H9 (cell line): ENCODE data around the gene ZCCHC8. TPM values are rescaled to one million over a fixed set of nuclear protein-coding genes. Genes with fewer than 3 reads are reported as not detected.

Experiments used
- DNase-seq: peaks from one replicate; pipeline ENCODE4 v3.0.0-alpha.2; 2017
- H2AFZ ChIP-seq: one replicate; pipeline ENCODE4 v1.6.1; 2013; ENCODE audit warnings: mild to moderate bottlenecking, low read length, control low read depth, moderate library complexity
- H2AK5ac ChIP-seq: 2 replicates; pipeline ENCODE4 v1.6.1; 2013; ENCODE audit warnings: low read length, control low read depth, mixed read lengths; ENCODE audit not compliant: insufficient read length
- H2BK120ac ChIP-seq: one replicate; pipeline ENCODE4 v1.6.1; 2013; ENCODE audit warnings: low read depth, mild to moderate bottlenecking, low read length, control low read depth, inconsistent platforms; ENCODE audit not compliant: poor library complexity, severe bottlenecking
- H2BK12ac ChIP-seq: 2 replicates; pipeline ENCODE4 v1.6.1; 2013; ENCODE audit warnings: low read length, control low read depth, mixed read lengths, low read depth; ENCODE audit not compliant: insufficient read length
- H2BK15ac ChIP-seq: 2 replicates; pipeline ENCODE4 v1.6.1; 2013; ENCODE audit warnings: low read depth, low read length, control low read depth
- H2BK20ac ChIP-seq: one replicate; pipeline ENCODE4 v1.6.1; 2013; ENCODE audit warnings: low read depth, mild to moderate bottlenecking, low read length, control low read depth, inconsistent platforms; ENCODE audit not compliant: poor library complexity, severe bottlenecking
- H2BK5ac ChIP-seq: 2 replicates; pipeline ENCODE4 v1.6.1; 2013; ENCODE audit warnings: low read length, control low read depth, mixed read lengths; ENCODE audit not compliant: insufficient read length
- H3K14ac ChIP-seq: 2 replicates; pipeline ENCODE4 v1.6.1; 2013; ENCODE audit warnings: low read length, control low read depth; ENCODE audit not compliant: insufficient read depth
- H3K18ac ChIP-seq: 2 replicates; pipeline ENCODE4 v1.6.1; 2013; ENCODE audit warnings: low read depth, mild to moderate bottlenecking, mixed read lengths, low read length, control low read depth; ENCODE audit not compliant: insufficient read length
- H3K23ac ChIP-seq: 2 replicates; pipeline ENCODE4 v1.6.1; 2013; ENCODE audit warnings: low read length, control low read depth, mixed read lengths, low read depth; ENCODE audit not compliant: insufficient read length
- H3K23me2 ChIP-seq: 2 replicates; pipeline ENCODE4 v1.6.1; 2013; ENCODE audit warnings: low read depth, mild to moderate bottlenecking, mixed read lengths, low read length, control low read depth; ENCODE audit not compliant: insufficient read length, poor library complexity, severe bottlenecking
- H3K27ac ChIP-seq: 2 replicates; pipeline ENCODE4 v1.5.1; 2013; ENCODE audit warnings: low read length, control low read depth, mixed read lengths, low read depth; ENCODE audit not compliant: insufficient read length
- H3K27me3 ChIP-seq: 2 replicates; pipeline ENCODE4 v1.6.1; 2013; ENCODE audit warnings: low read length, control low read depth, inconsistent platforms; ENCODE audit not compliant: insufficient read depth
- H3K4ac ChIP-seq: 2 replicates; pipeline ENCODE4 v1.6.1; 2013; ENCODE audit warnings: low read depth, mild to moderate bottlenecking, control low read depth, inconsistent platforms, low read length, moderate library complexity
- H3K4me1 ChIP-seq: 2 replicates; pipeline ENCODE4 v1.6.1; 2013; ENCODE audit warnings: low read length, control low read depth, inconsistent platforms; ENCODE audit not compliant: insufficient read depth
- H3K4me2 ChIP-seq: 2 replicates; pipeline ENCODE4 v1.6.1; 2013; ENCODE audit warnings: low read length, control low read depth, mixed read lengths; ENCODE audit not compliant: insufficient read length, insufficient read depth
- H3K56ac ChIP-seq: 2 replicates; pipeline ENCODE4 v1.6.1; 2013; ENCODE audit warnings: low read depth, mild to moderate bottlenecking, mixed read lengths, low read length, control low read depth; ENCODE audit not compliant: insufficient read length
- H3K79me1 ChIP-seq: 2 replicates; pipeline ENCODE4 v1.6.1; 2013; ENCODE audit warnings: low read depth, mild to moderate bottlenecking, moderate library complexity, low read length, control low read depth, inconsistent platforms; ENCODE audit not compliant: insufficient read depth, poor library complexity, severe bottlenecking
- H3K79me2 ChIP-seq: 2 replicates; pipeline ENCODE4 v1.6.1; 2013; ENCODE audit warnings: low read length, control low read depth, inconsistent platforms; ENCODE audit not compliant: insufficient read depth
- H3K9ac ChIP-seq: 2 replicates; pipeline ENCODE4 v1.6.1; 2013; ENCODE audit warnings: low read length, control low read depth, mixed read lengths; ENCODE audit not compliant: insufficient read length; ENCODE audit errors: extremely low read depth
- H3K9me3 ChIP-seq: one replicate; pipeline ENCODE4 v1.6.1; 2013; ENCODE audit warnings: low read depth, low read length, inconsistent platforms; ENCODE audit not compliant: control insufficient read depth
- H3T11ph ChIP-seq: one replicate; pipeline ENCODE4 v1.6.1; 2013; ENCODE audit warnings: mild to moderate bottlenecking, low read length, control low read depth, inconsistent platforms
- H4K20me1 ChIP-seq: one replicate; pipeline ENCODE4 v1.6.1; 2013; ENCODE audit not compliant: control insufficient read depth, insufficient read length, insufficient read depth
- H4K5ac ChIP-seq: 2 replicates; pipeline ENCODE4 v1.6.1; 2013; ENCODE audit warnings: low read depth, mild to moderate bottlenecking, mixed read lengths, low read length, control low read depth; ENCODE audit not compliant: insufficient read length
- H4K8ac ChIP-seq: replicated peaks from 2 replicates; pipeline ENCODE4 v1.6.1; 2013; ENCODE audit warnings: low read length, control low read depth, mixed read lengths, low read depth; ENCODE audit not compliant: insufficient read length
- H4K91ac ChIP-seq: 2 replicates; pipeline ENCODE4 v1.6.1; 2013; ENCODE audit warnings: low read depth, mild to moderate bottlenecking, moderate library complexity, mixed read lengths, low read length, control low read depth; ENCODE audit not compliant: insufficient read length
- H3K27ac Mint-ChIP-seq, 3 experiments: 2 replicates in 2 of 3; 3 replicates in 1 of 3; pipeline ENCODE4 v1.8.0; 2020 to 2021; ENCODE audit warnings: mixed read lengths in 3 of 3, mild to moderate bottlenecking in 1 of 3, moderate library complexity in 1 of 3
- H3K27me3 Mint-ChIP-seq: 2 replicates; pipeline ENCODE4 v1.8.0; 2021; ENCODE audit warnings: low read depth, mild to moderate bottlenecking, moderate library complexity, mixed read lengths
- H3K36me3 Mint-ChIP-seq, 3 experiments: 2 replicates in 2 of 3; 3 replicates in 1 of 3; pipeline ENCODE4 v1.8.0; 2020 to 2021; ENCODE audit warnings: low read depth in 3 of 3, mixed read lengths in 3 of 3; ENCODE audit not compliant: insufficient read depth in 1 of 3
- H3K4me1 Mint-ChIP-seq, 2 experiments: 2 replicates each; pipeline ENCODE4 v1.8.0; 2020; ENCODE audit warnings: mixed read lengths in 2 of 2
- H3K4me3 Mint-ChIP-seq, 2 experiments: 2 replicates in 1 of 2; 3 replicates in 1 of 2; pipeline ENCODE4 v1.8.0; 2020 to 2021; ENCODE audit warnings: mild to moderate bottlenecking in 2 of 2, mixed read lengths in 2 of 2, moderate library complexity in 1 of 2
- H3K9me3 Mint-ChIP-seq, 2 experiments: 2 replicates in 1 of 2; 3 replicates in 1 of 2; pipeline ENCODE4 v1.8.0; 2020; ENCODE audit warnings: mild to moderate bottlenecking in 2 of 2, mixed read lengths in 2 of 2, moderate library complexity in 1 of 2
- WGBS: extraction: QIAGEN DNeasy Blood & Tissue Kit; methylation state at CpG from one replicate; pipeline ENCODE4 v1.1.7; 2013; ENCODE audit warnings: missing lambda C conversion rate, low lambda C conversion rate, mixed read lengths; ENCODE audit not compliant: insufficient read length; ENCODE audit errors: extremely low coverage; 5-methylcytosine and 5-hydroxymethylcytosine counted together
- total RNA-seq: library from RNA; stranded (reverse); gene quantifications from 2 replicates; pipeline ENCODE4 v1.2.1, GENCODE V29; 2021
- TF ChIP-seq, protein P1 (sequence below): fragments of 200-600 bp; sonication (generic); conservative IDR thresholded peaks from 3 replicates; pipeline ENCODE4 v1.8.0; 2021; ENCODE audit warnings: antibody characterized with exemption, mild to moderate bottlenecking

ZCCHC8 gene
- total RNA-seq, 1 experiment from 2014 or later: 37.3 TPM

DNA sequence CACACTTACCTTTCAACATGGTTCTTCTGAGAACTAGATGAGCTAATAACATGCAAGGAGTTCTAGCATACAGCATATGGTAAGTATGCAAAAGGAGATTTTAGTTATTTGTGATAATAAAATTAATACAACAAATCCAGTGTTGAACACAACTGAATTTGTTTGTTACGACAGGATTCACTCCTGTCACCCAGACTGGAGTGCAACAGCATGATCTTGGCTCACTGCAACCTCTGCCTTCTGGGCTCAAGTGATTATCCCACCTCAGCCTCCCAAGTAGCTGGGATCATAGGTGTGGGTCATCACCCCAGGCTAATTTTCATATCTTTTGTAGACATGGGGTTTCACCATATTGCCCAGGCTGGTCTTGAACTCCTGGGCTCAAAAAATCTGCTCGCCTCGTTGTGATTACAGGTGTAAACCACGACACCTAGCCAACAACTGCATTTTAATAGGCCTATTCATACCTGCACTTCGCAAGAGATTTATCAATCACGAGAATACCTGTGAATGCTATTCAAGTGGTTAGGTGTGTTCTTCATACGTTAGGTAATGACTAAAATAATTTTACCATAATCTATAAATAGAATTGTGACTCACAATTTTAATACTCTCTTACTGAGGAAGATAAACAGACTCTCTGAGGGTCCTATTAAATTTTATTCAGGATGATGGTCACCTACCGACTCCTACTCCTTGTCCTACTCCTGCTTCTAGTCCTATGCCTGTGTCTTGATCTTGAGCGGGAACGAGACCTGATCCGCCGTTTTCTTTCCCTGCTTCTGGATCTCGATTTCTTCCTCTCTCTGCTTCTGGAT, 16.0 kb upstream of the ZCCHC8 start:
- Histone ChIP-seq H3K14ac (no peak overlapping the region), H2BK15ac (no peak overlapping the region), H3K79me1 (peaks cover 6% of the 10 kb centered on the region), H2AFZ (no peak overlapping the region), H4K20me1 (no peaks in the 10 kb centered on the region), H3K79me2 (peaks cover under 1% of the 10 kb centered on the region; the same call in 1 of the 2 replicates), H3T11ph (no peak overlapping the region), H3K4me2 (no peak overlapping the region), H3K4ac (no peak overlapping the region), H3K56ac (no peak overlapping the region), H4K91ac (no peak overlapping the region), H3K23ac (no peak overlapping the region), H4K8ac (no peak overlapping the region), H3K23me2 (no peaks in the 10 kb centered on the region), H2BK120ac (no peak overlapping the region), H3K27ac (no peak overlapping the region), H3K18ac (no peak overlapping the region), H3K9me3 (no peaks in the 10 kb centered on the region), H2BK12ac (no peak overlapping the region), H3K9ac (no peak overlapping the region), H3K27me3 (no peaks in the 10 kb centered on the region), H3K4me1 (no peaks in the 10 kb centered on the region), H2BK20ac (no peak overlapping the region), H2BK5ac (no peak overlapping the region), H2AK5ac (no peak overlapping the region), H4K5ac (no peak overlapping the region)
- no peak overlapping the region for H3K4me3 Mint-ChIP-seq
- TF ChIP-seq, protein P1, sequence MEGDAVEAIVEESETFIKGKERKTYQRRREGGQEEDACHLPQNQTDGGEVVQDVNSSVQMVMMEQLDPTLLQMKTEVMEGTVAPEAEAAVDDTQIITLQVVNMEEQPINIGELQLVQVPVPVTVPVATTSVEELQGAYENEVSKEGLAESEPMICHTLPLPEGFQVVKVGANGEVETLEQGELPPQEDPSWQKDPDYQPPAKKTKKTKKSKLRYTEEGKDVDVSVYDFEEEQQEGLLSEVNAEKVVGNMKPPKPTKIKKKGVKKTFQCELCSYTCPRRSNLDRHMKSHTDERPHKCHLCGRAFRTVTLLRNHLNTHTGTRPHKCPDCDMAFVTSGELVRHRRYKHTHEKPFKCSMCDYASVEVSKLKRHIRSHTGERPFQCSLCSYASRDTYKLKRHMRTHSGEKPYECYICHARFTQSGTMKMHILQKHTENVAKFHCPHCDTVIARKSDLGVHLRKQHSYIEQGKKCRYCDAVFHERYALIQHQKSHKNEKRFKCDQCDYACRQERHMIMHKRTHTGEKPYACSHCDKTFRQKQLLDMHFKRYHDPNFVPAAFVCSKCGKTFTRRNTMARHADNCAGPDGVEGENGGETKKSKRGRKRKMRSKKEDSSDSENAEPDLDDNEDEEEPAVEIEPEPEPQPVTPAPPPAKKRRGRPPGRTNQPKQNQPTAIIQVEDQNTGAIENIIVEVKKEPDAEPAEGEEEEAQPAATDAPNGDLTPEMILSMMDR: no peak
- DNase-seq: no peak
- H3K9me3 Mint-ChIP-seq: no peaks in the 10 kb centered on the region
- H3K36me3 Mint-ChIP-seq: peaks cover 75 to 95% (median 94%) of the 10 kb centered on the region in 3 experiments
- H3K27ac Mint-ChIP-seq: peak overlapping the region in 2 of 3 experiments; percentile 46 to 69; a peak in 2 of 7 replicates
- no peaks in the 10 kb centered on the region; the same call in 1 of the 2 replicates for H3K27me3 Mint-ChIP-seq
- no peaks in the 10 kb centered on the region for H3K4me1 Mint-ChIP-seq
- WGBS: no CpG with 5 or more reads among the region's 13 CpGs
